ENCODE measurements around the gene STK10.

Gene STK10

DNA sequence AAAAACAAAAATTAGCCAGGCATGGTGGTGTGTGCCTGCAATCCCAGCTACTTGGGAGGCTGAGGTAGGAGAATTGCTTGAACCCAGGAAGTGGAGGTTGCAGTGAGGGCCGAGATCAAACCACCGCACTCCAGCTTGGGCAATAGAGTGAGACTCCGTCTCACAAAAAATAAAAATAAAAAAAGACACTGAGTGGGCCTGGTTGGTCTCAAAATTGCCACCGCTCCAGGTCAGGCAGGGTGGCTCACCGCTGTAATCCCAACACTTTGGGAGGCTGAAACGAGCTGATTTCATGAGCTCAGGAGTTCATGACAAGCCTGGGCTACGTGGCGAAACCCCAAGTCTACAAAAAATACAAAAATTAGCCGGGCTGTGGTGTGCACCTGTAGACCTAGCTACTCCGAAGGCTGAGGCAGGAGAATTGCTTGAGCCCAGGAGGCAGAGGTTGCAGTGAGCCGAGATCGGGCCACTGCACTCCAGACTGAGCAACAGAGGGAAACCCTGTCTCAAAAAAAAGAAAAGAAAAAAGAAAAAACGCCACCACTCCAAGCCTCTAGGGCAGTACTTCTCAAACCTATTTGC lies 1.8 kb downstream of the STK10 start:
- DNase-seq (ENCODE audit: low read depth in 1 of 2, low spot score in 1 of 2), result no peak
- Histone ChIP-seq H3K4me3 (replicated peaks; ENCODE audit: insufficient read depth, low read length) (peak overlapping the region; percentile 97), H3K27me3 (ENCODE audit: insufficient read depth, poor library complexity, severe bottlenecking) (no peaks in the 10 kb centered on the region), H3K27ac (replicated peaks) (peak overlapping the region; percentile 94)
- TF ChIP-seq, protein P1, sequence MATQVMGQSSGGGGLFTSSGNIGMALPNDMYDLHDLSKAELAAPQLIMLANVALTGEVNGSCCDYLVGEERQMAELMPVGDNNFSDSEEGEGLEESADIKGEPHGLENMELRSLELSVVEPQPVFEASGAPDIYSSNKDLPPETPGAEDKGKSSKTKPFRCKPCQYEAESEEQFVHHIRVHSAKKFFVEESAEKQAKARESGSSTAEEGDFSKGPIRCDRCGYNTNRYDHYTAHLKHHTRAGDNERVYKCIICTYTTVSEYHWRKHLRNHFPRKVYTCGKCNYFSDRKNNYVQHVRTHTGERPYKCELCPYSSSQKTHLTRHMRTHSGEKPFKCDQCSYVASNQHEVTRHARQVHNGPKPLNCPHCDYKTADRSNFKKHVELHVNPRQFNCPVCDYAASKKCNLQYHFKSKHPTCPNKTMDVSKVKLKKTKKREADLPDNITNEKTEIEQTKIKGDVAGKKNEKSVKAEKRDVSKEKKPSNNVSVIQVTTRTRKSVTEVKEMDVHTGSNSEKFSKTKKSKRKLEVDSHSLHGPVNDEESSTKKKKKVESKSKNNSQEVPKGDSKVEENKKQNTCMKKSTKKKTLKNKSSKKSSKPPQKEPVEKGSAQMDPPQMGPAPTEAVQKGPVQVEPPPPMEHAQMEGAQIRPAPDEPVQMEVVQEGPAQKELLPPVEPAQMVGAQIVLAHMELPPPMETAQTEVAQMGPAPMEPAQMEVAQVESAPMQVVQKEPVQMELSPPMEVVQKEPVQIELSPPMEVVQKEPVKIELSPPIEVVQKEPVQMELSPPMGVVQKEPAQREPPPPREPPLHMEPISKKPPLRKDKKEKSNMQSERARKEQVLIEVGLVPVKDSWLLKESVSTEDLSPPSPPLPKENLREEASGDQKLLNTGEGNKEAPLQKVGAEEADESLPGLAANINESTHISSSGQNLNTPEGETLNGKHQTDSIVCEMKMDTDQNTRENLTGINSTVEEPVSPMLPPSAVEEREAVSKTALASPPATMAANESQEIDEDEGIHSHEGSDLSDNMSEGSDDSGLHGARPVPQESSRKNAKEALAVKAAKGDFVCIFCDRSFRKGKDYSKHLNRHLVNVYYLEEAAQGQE (IDR thresholded peaks at IDR 0.05; ENCODE audit: insufficient replicate concordance, low read depth), result no peak
- no peak for TF ChIP-seq SPI1 (IDR thresholded peaks at IDR 0.05; ENCODE audit: borderline replicate concordance, low read depth)
- TF ChIP-seq, protein P2, sequence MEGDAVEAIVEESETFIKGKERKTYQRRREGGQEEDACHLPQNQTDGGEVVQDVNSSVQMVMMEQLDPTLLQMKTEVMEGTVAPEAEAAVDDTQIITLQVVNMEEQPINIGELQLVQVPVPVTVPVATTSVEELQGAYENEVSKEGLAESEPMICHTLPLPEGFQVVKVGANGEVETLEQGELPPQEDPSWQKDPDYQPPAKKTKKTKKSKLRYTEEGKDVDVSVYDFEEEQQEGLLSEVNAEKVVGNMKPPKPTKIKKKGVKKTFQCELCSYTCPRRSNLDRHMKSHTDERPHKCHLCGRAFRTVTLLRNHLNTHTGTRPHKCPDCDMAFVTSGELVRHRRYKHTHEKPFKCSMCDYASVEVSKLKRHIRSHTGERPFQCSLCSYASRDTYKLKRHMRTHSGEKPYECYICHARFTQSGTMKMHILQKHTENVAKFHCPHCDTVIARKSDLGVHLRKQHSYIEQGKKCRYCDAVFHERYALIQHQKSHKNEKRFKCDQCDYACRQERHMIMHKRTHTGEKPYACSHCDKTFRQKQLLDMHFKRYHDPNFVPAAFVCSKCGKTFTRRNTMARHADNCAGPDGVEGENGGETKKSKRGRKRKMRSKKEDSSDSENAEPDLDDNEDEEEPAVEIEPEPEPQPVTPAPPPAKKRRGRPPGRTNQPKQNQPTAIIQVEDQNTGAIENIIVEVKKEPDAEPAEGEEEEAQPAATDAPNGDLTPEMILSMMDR (IDR thresholded peaks at IDR 0.05; ENCODE audit: insufficient read depth, low read length), result no peak
- TF ChIP-seq GABPA (IDR thresholded peaks at IDR 0.05; ENCODE audit: low read depth), result no peak

DNA sequence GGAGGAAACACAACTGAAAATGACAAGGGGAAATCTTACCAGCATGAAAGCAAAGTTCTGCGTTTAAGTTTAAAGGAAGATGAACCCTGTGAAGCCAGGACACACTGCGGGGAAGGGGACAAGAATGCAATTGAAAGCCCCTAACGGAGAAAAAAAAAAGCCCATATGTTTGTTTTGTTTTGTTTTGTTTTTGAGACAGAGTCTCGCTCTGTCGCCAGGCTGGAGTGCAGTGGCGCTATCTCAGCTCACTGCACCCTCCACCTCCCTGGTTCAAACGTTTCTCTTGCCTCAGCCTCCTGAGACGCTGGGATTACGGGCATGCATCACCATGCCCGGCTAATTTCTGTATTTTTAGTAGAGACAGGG lies 2.9 kb downstream of the STK10 start:
- TF ChIP-seq, protein P2 (IDR thresholded peaks at IDR 0.05; ENCODE audit: insufficient read depth, low read length), result no peak
- TF ChIP-seq GABPA (IDR thresholded peaks at IDR 0.05; ENCODE audit: low read depth) (no peak), SPI1 (IDR thresholded peaks at IDR 0.05; ENCODE audit: borderline replicate concordance, low read depth) (no peak), POLR2AphosphoS5 (IDR thresholded peaks at IDR 0.05; ENCODE audit: low read depth) (no peak)
- TF ChIP-seq, protein P1 (IDR thresholded peaks at IDR 0.05; ENCODE audit: insufficient replicate concordance, low read depth), result no peak
- DNase-seq (ENCODE audit: low read depth in 1 of 2, low spot score in 1 of 2), result no peak
- peak overlapping the region; percentile 97 for H3K4me3 ChIP-seq (replicated peaks; ENCODE audit: insufficient read depth, low read length)
- no peaks in the 10 kb centered on the region for H3K27me3 ChIP-seq (ENCODE audit: insufficient read depth, poor library complexity, severe bottlenecking)
- peak overlapping the region; percentile 94 for H3K27ac ChIP-seq (replicated peaks)

DNA sequence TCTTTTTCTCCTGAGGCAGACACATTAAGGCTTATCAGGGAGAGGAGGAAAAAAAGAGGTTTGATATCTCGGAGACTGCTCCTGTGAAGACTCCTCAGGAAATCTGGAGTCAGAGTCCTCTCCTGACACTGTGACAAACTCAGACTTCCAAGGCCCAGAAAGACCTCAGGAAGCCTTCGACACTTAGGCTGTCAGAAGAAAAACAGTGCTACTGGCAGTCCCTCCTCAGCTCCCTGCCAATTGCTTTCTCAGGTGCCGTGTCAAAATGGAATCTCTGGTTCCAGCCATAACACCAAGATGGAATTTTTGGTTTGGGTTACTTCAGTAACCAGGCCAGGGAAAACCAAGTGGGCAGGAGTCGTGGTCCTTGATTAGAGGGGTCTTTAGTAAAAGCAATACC lies 4.1 kb downstream of the STK10 start:
- TF ChIP-seq GABPA (IDR thresholded peaks at IDR 0.05; ENCODE audit: low read depth), result no peak
- TF ChIP-seq POLR2AphosphoS5 (IDR thresholded peaks at IDR 0.05; ENCODE audit: low read depth), result no peak
- TF ChIP-seq SPI1 (IDR thresholded peaks at IDR 0.05; ENCODE audit: borderline replicate concordance, low read depth), result no peak
- TF ChIP-seq, protein P2 (IDR thresholded peaks at IDR 0.05; ENCODE audit: insufficient read depth, low read length), result no peak
- TF ChIP-seq, protein P1 (IDR thresholded peaks at IDR 0.05; ENCODE audit: insufficient replicate concordance, low read depth), result no peak

More for the DNA sequence above, 4.1 kb downstream of the STK10 start:
- no peak overlapping the region for H3K4me3 ChIP-seq (replicated peaks; ENCODE audit: insufficient read depth, low read length)
- no peaks in the 10 kb centered on the region for H3K27me3 ChIP-seq (ENCODE audit: insufficient read depth, poor library complexity, severe bottlenecking)
- H3K27ac ChIP-seq (replicated peaks), result peak overlapping the region; percentile 94
- DNase-seq (ENCODE audit: low read depth in 1 of 2, low spot score in 1 of 2), result no peak
